ENCODE measurements around the gene GLCCI1.

The GLCCI1 gene

GRCh38 chr7:7968544-7969305 lies at the start of gene GLCCI1:
TSS of gene GLCCI1 (plus strand) at chr7:7968796. CDS start at chr7:7969351, 555 bp downstream.
- peak; percentile 92 for DNase-seq (ENCODE audit: low read depth, low spot score)
- H3K9me3 ChIP-seq (ENCODE audit: low read depth, low read length) = no peaks in the 10 kb centered on the region
- H3K27ac ChIP-seq = no peak within 1 kb of the TSS
- TF ChIP-seq POLR2AphosphoS5 (IDR thresholded peaks at IDR 0.05; ENCODE audit: borderline replicate concordance, low read depth, low read length) = peak; percentile 67
- no peak for TF ChIP-seq EZH2 (IDR thresholded peaks at IDR 0.05)
- no peak for TF ChIP-seq FOXP2 (optimal IDR thresholded peaks at IDR 0.05; ENCODE audit: control extremely low read depth, extremely low read length, insufficient read depth)
- no peaks in the 10 kb centered on the region for H3K36me3 ChIP-seq (ENCODE audit: insufficient read depth, low read length)
- H3K4me3 ChIP-seq = peak within 1 kb of the TSS; percentile 88
- H3K9ac ChIP-seq (ENCODE audit: insufficient read length) = peak within 1 kb of the TSS; percentile 64

GRCh38 chr7:7919449-7919945 lies 49.1 kb upstream of the GLCCI1 start:
- no peak for DNase-seq (ENCODE audit: low read depth, low spot score)
- H3K9ac ChIP-seq (ENCODE audit: insufficient read length) = no peak overlapping the region
- TF ChIP-seq FOXP2 (optimal IDR thresholded peaks at IDR 0.05; ENCODE audit: control extremely low read depth, extremely low read length, insufficient read depth) = no peak
- no peak for TF ChIP-seq EZH2 (IDR thresholded peaks at IDR 0.05)
- no peak for TF ChIP-seq POLR2AphosphoS5 (IDR thresholded peaks at IDR 0.05; ENCODE audit: borderline replicate concordance, low read depth, low read length)
- no peak overlapping the region for H3K27ac ChIP-seq
- no peak overlapping the region for H3K4me3 ChIP-seq
- H3K9me3 ChIP-seq (ENCODE audit: low read depth, low read length) = no peaks in the 10 kb centered on the region
- no peaks in the 10 kb centered on the region for H3K36me3 ChIP-seq (ENCODE audit: insufficient read depth, low read length)

GRCh38 chr7:7920056-7920455 lies 48.5 kb upstream of the GLCCI1 start:
- H3K9ac ChIP-seq (ENCODE audit: insufficient read length) = no peak overlapping the region
- DNase-seq (ENCODE audit: low read depth, low spot score) = no peak
- no peaks in the 10 kb centered on the region for H3K9me3 ChIP-seq (ENCODE audit: low read depth, low read length)
- H3K4me3 ChIP-seq = no peak overlapping the region
- no peak for TF ChIP-seq POLR2AphosphoS5 (IDR thresholded peaks at IDR 0.05; ENCODE audit: borderline replicate concordance, low read depth, low read length)
- TF ChIP-seq EZH2 (IDR thresholded peaks at IDR 0.05) = no peak
- TF ChIP-seq FOXP2 (optimal IDR thresholded peaks at IDR 0.05; ENCODE audit: control extremely low read depth, extremely low read length, insufficient read depth) = no peak
- no peaks in the 10 kb centered on the region for H3K36me3 ChIP-seq (ENCODE audit: insufficient read depth, low read length)
- no peak overlapping the region for H3K27ac ChIP-seq

- TF ChIP-seq POLR2AphosphoS5 (IDR thresholded peaks at IDR 0.05; ENCODE audit: borderline replicate concordance, low read depth, low read length) (no peak), EZH2 (IDR thresholded peaks at IDR 0.05) (no peak), FOXP2 (optimal IDR thresholded peaks at IDR 0.05; ENCODE audit: control extremely low read depth, extremely low read length, insufficient read depth) (no peak)
- H3K27ac ChIP-seq = no peak overlapping the region
- no peak for DNase-seq (ENCODE audit: low read depth, low spot score)
- no peak overlapping the region for H3K9ac ChIP-seq (ENCODE audit: insufficient read length)
- H3K36me3 ChIP-seq (ENCODE audit: insufficient read depth, low read length) = no peaks in the 10 kb centered on the region
- H3K9me3 ChIP-seq (ENCODE audit: low read depth, low read length) = no peaks in the 10 kb centered on the region
- no peak overlapping the region for H3K4me3 ChIP-seq
These were observed 48.1 kb upstream of the GLCCI1 start for GRCh38 chr7:7920481-7920880.

- no peak overlapping the region for H3K9ac ChIP-seq (ENCODE audit: insufficient read length)
- no peaks in the 10 kb centered on the region for H3K36me3 ChIP-seq (ENCODE audit: insufficient read depth, low read length)
- DNase-seq (ENCODE audit: low read depth, low spot score) = no peak
- no peaks in the 10 kb centered on the region for H3K9me3 ChIP-seq (ENCODE audit: low read depth, low read length)
- no peak for TF ChIP-seq EZH2 (IDR thresholded peaks at IDR 0.05)
- no peak for TF ChIP-seq FOXP2 (optimal IDR thresholded peaks at IDR 0.05; ENCODE audit: control extremely low read depth, extremely low read length, insufficient read depth)
- TF ChIP-seq POLR2AphosphoS5 (IDR thresholded peaks at IDR 0.05; ENCODE audit: borderline replicate concordance, low read depth, low read length) = no peak
- no peak overlapping the region for H3K4me3 ChIP-seq
- no peak overlapping the region for H3K27ac ChIP-seq
These were observed 46.8 kb upstream of the GLCCI1 start for GRCh38 chr7:7921830-7922229.

GRCh38 chr7:7922684-7923385 lies 45.8 kb upstream of the GLCCI1 start:
- H3K36me3 ChIP-seq (ENCODE audit: insufficient read depth, low read length) = no peaks in the 10 kb centered on the region
- H3K9ac ChIP-seq (ENCODE audit: insufficient read length) = no peak overlapping the region
- no peak for DNase-seq (ENCODE audit: low read depth, low spot score)
- no peak overlapping the region for H3K27ac ChIP-seq
- H3K9me3 ChIP-seq (ENCODE audit: low read depth, low read length) = no peaks in the 10 kb centered on the region
- no peak for TF ChIP-seq FOXP2 (optimal IDR thresholded peaks at IDR 0.05; ENCODE audit: control extremely low read depth, extremely low read length, insufficient read depth)
- H3K4me3 ChIP-seq = no peak overlapping the region

GRCh38 chr7:7923818-7924217 lies 44.8 kb upstream of the GLCCI1 start:
- no peaks in the 10 kb centered on the region for H3K36me3 ChIP-seq (ENCODE audit: insufficient read depth, low read length)
- H3K27ac ChIP-seq = no peak overlapping the region
- TF ChIP-seq EZH2 (IDR thresholded peaks at IDR 0.05) (no peak), POLR2AphosphoS5 (IDR thresholded peaks at IDR 0.05; ENCODE audit: borderline replicate concordance, low read depth, low read length) (no peak), FOXP2 (optimal IDR thresholded peaks at IDR 0.05; ENCODE audit: control extremely low read depth, extremely low read length, insufficient read depth) (no peak)
- H3K4me3 ChIP-seq = no peak overlapping the region
- no peak for DNase-seq (ENCODE audit: low read depth, low spot score)
- H3K9ac ChIP-seq (ENCODE audit: insufficient read length) = no peak overlapping the region
- no peaks in the 10 kb centered on the region for H3K9me3 ChIP-seq (ENCODE audit: low read depth, low read length)

- Histone ChIP-seq H3K9me3 (ENCODE audit: low read depth, low read length) (no peaks in the 10 kb centered on the region), H3K4me3 (no peak overlapping the region), H3K9ac (ENCODE audit: insufficient read length) (no peak overlapping the region), H3K27ac (no peak overlapping the region), H3K36me3 (ENCODE audit: insufficient read depth, low read length) (no peaks in the 10 kb centered on the region)
- TF ChIP-seq POLR2AphosphoS5 (IDR thresholded peaks at IDR 0.05; ENCODE audit: borderline replicate concordance, low read depth, low read length) = no peak
- TF ChIP-seq FOXP2 (optimal IDR thresholded peaks at IDR 0.05; ENCODE audit: control extremely low read depth, extremely low read length, insufficient read depth) = no peak
- DNase-seq (ENCODE audit: low read depth, low spot score) = no peak
These were observed 44.3 kb upstream of the GLCCI1 start for GRCh38 chr7:7924303-7924702.

All from SK-N-MC (cell line).